Ovary (tissue), 3 donors: Measurements from ENCODE around the gene ACAN.

Experiments
- CTCF ChIP-seq, 3 donors: fragments of 450-650 bp in 2 of 3; fragments of 200-600 bp in 1 of 3; IDR thresholded peaks; one replicate each; pipeline versions ENCODE4 v1.5.1 to v1.8.0; 2016 to 2022; ENCODE audit warnings: antibody characterized with exemption in 3 of 3, mild to moderate bottlenecking in 1 of 3
- EP300 ChIP-seq: sonication (generic); formaldehyde crosslinking; IDR thresholded peaks from one replicate; pipeline ENCODE4 v1.6.1; 2017; ENCODE audit warnings: antibody characterized with exemption
- POLR2A ChIP-seq: fragments of 450-650 bp; IDR thresholded peaks from one replicate; pipeline ENCODE4 v1.6.1; 2017; ENCODE audit warnings: antibody characterized with exemption, mild to moderate bottlenecking, moderate library complexity
- donor health status: DM: no; HTN: no; CAD: no.

- TF ChIP-seq CTCF (IDR thresholded peaks at IDR 0.05) (no peak), POLR2A (no peak), EP300 (no peak)
Measured at GRCh38 chr15:88803920-88804247, 648 bp downstream of the ACAN start.
